GM11168 (cell line): ENCODE measurements around the gene GDF15.

Experiments
- in situ Hi-C: fragments of 300-500 bp; cut with MboI; formaldehyde crosslinking; loops from one replicate; pipeline ENCODE4 v1.12.0; 2022; ENCODE audit warnings: low sequenced_read_pairs; ENCODE audit not compliant: unreplicated experiment

The GDF15 gene

DNA sequence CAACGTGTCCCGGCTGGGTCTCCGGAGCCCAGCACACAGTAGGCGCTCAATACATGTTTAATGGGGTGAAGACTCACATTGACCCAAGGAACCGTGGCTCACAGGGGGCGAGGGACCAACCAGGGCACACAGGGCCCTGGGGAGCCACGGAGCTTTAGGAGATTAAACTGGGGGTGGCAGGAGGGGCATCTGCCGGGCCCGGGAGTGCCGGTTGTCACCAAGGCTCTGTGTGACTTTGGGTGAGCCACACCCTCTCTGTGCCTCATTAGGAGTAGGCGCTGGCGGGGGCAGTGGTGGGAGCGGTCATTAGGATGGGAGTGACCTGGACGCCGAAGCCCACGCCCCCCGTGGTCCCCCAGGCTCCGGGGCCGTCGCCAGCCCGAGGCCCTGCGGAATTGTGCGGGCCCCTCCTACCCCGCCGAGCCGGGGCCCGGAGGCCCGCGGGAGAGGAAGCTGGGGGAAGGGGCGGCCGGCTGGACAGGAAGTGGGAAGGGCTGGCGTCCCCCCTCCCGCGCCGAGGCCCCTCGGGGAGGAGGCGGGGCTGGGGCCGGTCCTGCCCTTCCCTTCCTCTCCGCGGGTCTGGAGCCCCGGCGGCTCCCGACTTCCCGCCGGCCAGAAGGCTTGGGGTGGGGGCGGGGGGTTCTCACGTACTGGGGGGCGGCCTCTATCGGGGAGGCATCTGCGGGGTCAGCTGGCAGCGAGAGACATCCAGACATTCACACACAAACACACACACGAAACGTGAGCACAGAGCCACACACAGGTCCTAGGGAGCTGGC, 31.5 kb downstream of the GDF15 start:
- in situ Hi-C loops = no loop called here

DNA sequence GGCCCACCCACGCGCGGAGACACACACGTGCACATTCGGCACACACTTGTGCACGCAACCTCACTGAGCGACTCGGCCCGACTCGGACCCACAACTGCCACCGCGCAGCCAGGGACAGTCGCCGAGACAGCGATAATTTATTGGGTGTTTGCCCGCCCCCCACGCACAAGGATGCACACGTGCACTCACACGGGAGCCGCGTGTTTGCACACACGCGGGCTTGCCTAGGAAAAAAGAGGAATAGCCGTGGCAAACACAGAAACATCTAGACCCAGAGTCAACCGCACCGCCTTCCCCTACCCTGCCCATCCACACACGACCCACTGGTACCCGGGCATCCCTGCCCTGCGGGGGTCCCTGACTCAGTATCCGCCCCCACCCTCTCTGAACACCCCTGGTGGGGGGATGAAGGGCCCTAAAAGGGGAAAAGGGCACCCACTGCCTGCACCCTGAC, 32.1 kb downstream of the GDF15 start:
- in situ Hi-C loops = no loop called here

DNA sequence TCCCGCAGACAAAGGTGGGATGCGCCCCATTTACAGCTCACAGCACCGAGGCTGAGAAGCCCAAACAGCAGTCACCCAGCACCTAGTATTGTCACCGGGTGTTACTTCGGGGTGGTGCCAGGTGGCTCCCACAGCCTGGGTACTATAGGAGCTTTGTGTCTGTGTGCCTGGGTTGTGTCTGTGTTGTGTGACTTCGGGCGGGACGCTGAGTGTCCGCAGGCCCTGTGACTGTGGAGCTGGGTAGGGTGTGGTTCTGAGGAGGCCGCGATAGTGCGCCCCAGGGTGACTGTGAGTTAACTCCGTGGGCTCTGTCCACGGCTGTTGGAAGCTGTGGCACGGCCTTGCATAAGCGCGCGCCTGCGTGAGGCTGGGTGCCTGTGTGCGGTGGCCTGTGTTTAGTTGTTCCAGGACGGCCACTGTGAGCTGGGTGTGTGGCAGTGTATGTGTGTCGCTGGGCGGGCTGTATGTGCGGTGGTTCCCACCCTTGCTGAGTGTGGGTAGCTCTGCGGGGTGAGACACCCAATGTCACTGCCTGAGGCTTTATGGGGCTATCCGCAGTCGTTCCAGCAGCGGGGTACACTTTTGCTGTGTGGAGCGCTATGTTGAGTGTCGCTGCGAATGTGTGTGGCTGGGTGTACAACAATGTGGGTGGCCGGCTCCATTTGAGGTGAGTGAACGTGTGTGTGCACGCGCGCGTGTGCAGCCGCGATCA, 32.7 kb downstream of the GDF15 start:
- in situ Hi-C loops = no loop called here

DNA sequence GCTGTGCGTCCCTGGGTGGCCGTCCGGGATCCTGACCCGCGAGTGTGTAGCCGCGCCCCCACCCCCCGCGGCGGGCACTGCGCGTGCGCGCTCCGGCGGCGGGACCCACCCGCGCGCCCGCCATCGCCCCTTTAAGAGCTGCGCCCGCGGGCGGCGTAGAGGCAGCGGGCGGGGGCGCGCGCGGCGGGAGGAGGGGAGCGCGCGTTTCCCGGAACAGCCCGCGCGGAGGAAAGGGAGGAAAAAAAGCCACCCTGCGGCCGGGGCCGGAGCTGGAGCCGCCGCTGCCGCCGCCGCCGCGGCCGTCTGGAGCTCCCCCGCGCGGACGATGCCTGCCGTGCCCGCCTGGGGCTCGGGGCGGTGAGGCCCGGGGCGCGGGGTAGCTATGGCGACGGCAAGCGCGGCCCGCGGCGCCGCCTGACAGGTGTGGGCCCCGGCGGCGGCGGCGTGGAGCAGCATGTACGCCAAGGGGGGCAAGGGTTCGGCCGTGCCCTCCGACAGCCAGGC, 33.3 kb downstream of the GDF15 start, which contains the start of gene SSBP4:
Gene SSBP4, plus strand, starts transcription at position 204 of the 504 bp plus-strand sequence. Its CDS starts 251 bp downstream, at position 455.
- in situ Hi-C loops = no loop called here

DNA sequence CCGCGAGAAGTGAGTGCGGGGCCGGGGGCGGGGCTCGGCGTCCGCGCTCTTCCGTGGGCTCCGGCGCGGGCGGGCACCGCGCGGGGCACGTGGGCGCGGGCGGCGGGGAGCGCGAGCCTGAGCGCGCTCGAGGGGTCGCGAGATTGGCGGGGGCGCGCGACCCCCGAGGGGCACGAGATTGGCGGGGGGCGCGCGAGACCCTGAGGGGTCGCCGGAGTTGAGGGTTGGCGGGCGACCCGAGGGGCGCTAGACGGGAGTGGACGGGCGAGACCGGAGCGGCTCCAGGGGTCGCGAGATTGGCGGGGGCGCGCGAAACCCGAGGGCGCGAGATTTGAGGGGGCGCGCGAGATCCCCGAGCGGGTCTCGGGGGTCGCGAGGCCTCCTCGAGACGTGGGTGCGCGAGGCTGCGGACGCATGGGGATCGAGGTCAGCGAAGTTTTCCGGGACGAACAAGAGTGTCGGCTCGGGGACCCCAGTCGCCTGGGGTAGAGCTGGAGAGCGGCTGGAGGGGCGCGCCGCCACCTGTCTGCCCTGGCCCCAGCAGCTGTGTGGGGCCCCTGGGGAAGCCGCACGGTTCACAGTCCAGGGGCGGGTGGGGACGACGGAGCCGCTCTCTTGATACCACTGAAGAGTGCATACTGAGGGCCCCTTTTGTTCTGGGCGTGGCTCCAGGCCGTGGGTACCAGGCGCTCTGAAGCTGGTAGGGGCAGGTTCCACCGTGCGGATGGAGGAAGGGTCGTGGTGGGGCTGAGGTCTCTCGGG, 33.9 kb downstream of the GDF15 start:
- in situ Hi-C loops = no loop called here

DNA sequence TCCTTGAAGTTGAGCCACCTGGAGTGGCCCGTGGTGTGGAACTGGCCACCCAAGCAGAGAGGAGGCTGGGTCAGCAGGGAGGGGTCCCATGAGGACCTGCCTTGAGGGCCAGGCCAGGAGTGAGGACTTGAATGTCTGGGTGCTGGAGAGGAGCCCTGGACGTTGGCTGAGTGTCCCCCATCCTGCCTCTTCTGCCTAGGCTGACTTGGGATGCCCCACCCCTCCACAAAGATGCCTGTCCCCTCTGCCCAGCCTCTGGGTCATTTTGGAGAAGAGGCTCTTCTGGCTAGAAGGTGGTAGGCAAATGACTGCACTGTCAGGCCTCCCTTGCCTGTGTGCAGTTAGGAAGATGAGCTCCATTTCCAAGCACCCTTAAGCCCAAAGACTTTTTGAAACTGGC, 35.0 kb downstream of the GDF15 start:
- in situ Hi-C loops = no loop called here

DNA sequence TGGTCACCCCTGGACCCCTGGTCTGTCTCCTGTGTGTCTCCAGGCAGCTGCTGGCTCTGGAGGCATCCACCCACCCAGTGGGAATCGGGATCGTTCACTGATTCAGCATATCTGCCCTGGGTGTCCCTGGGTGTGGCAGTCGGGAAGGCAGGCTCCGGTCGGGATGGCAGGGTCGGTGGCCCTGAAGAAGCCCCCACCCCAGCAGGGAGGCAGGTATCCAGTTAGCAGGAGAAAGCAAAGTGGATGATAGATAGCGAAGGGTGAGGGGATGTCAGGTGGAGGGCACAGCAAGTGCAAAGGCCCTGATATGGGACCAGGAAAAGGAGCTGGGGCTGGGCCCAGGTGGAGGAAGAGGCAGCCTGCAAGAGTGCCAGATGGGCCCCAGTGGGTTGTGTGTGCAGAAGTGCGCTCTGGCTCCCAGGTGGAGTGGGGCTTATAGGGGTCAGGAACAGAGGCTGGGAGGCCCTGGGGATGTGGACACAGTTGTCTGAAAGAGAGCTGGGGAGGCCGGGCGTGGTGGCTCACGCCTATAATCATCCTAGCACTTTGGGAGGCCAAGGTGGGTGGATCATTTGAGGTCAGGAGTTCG, 35.5 kb downstream of the GDF15 start:
- in situ Hi-C loops = no loop called here

DNA sequence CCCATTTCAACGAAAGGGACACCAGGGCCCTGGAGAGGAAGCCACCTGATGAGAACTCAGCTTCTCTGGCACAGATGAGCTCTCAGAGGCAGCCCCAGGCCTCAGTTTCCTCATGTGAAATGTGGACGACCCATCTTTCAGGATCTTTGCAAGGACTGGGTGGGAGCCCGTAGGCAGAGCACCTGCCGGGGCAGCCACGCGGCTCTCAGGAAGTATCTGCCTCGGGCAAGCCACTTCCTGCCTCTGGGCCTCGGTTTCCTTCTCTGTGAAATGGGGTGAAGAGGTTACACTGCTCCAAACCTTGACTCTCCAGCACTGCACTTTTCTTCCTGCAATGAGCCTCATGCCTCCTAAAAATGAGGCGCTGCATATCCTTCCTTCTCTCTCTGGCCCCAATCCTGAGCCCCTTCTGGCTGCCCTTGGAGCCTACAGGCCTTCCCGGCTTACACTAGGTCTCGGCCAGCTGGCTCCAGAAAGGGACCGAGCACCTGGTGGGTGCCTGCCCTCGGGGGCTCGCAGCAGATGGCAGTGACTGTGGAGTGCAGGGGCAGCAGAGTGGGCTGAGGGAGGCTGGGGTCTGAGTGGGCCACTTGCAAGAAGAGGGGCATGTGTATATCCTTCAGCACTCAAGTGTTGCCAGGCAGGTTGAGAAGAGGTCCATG, 36.7 kb downstream of the GDF15 start:
- in situ Hi-C loops = no loop called here

DNA sequence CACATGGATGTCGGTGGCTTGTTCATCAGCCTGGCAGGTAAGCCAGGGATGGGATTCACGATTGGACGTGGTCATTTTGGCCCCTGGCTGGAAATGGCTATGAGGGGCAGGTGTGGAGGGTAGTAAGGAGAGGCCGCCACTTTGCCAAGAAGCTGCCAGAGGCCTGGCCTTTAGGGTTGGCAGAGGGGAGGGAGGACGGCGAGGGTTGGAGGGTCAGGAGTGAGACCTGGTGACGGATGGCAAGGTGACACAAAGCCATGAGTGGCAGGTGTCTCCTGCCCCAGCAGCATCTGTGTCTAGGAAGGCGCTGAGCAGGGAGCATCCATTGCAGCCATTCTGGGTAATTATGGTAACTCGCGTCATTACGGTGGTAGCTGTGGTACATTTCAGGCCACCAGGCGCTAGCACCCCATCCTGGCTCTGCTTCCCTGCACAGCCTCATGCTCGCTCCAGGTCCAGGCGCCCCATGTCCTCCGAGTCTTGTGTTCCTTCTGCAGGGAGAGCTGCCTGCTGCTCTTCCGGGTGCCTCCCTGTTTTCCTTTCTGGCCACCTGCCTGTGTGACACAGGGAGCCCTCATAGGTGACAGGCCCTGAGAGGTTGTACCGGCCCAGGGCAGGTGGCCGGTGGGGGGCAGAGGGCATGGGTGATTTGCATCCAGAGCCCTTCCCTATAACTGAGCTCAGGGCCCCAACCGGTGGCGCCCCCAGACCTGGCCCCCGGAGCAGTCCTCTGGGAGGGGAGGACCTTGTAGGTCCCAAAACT, 37.5 kb downstream of the GDF15 start:
- in situ Hi-C loops = no loop called here

DNA sequence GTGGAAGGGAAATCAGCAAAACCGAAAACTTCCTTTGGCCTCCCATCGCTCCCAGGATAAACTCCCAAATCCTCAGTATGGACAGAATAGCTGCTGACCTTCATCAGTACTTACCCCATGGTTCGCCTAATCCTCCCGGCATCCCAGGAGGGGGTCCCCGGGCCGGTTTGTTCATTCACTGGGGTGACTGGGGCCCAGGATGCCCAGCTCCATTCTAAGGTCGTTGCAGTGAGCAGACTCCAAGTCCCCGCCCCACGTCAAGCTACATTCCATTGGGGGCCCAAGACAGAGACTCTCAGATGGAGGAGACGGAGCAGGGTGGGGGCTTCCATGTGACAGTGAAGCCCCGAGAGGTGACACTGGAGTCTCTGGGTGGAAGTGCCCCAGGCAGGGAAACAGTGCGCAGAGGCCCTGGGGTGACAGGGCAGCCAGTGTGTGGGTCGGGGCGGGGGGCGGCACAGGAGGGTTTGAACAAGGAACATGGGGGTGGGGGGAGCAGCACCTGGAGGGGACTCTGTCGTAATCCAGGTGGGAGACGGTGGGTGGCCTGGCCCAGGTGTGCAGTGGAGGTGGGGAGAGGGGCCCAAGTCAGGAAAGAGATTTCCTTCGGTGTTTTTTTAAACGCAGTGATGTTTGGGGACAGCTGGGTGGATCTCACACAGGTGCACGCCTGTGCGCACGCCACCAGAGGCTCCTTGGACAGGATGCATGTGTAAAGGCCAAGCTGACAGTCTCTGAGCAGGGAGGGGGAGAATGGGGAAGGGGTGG, 38.3 kb downstream of the GDF15 start:
- in situ Hi-C loops = no loop called here

DNA sequence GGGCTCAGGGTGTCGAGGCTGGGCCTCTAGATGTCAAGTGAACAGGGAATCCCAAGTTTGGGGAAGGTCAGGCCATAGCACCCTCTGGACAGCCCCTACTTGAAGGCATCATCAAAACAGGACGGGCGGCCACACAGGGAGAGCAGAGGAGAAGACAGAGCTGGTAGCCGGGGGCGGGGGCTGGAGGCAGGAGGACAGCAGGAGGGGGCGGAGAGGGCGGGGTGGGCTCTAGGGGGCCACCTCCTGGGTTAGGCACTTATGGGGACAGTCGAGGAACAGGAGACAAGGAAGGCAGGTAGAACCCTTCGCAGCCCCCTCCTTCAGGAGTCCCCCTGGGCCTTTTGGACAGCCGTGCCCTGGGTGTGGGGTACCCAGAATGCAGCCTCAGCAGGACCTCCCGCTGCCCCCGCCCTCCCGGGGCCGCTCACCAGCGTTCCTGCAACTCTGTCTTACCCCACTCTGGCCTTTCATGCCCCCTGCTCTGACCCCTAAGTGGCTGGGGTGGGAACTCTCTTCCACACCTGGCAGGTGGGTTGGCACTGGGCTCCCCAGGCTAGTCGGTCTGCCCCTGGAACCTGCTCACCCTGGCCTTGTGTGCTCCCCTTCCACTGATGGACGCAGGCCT, 39.0 kb downstream of the GDF15 start:
- in situ Hi-C loops = no loop called here

DNA sequence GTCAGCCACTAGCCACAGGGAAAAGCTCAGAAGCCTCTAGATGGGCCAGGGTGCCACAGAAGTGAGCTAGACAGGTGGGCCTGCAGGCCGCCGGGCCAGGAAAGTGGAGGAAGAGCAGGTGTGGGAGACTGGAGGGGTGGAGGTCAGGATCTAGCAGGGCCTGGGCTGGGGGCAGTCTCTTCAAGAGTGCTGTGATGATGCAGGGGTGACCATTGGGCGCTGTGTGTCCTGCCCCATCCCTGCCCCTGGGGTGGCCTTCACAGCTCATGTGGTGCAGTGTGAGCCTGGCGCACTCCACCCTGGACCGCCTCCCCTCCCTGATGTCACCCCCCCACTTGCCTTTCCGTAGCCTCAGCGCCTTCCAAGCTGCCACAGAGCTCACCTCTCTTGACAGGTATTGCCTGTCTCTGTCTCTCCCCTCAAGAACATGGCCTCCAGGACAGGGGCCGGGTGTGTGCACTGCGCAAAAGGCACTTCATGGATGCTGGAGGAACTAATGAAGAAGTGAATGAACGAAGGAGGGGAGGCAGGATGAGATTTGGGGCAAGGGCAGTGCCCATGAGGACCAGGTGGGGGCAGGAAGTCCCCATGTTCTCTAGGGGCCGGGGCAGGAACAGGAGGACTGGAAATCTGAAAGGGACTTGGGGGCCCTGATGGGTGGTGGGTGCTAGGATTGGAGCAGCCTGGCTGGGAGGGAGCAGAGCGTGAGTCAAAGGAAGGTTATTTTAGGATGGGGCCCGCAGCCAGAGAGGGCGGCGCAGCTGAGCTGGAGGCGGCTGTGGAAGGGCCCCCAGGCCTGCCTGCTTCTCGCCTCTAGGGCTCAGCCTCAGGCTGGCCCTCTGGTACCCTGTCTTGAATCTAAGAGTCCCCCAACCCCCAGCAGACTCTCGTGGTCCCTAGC, 39.8 kb downstream of the GDF15 start:
- in situ Hi-C loops = no loop called here

DNA sequence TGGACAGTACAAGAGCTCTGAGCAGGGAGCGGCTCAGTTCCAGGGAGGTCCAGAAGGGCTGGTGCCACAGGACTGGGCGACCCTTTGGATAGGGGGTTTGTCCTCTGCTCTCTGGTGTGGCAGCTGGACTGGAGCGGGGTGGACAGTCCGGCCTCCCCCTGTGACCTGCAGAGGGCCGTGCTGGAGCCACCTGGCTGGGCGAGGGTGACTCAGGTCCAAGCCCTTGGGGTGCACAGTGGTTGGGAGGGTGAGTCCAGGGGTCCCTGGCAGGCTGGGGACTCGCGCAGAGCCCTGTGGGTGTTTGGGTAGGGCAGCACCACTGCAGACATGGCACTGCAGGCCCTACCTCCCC, 40.4 kb downstream of the GDF15 start:
- in situ Hi-C loops = no loop called here

DNA sequence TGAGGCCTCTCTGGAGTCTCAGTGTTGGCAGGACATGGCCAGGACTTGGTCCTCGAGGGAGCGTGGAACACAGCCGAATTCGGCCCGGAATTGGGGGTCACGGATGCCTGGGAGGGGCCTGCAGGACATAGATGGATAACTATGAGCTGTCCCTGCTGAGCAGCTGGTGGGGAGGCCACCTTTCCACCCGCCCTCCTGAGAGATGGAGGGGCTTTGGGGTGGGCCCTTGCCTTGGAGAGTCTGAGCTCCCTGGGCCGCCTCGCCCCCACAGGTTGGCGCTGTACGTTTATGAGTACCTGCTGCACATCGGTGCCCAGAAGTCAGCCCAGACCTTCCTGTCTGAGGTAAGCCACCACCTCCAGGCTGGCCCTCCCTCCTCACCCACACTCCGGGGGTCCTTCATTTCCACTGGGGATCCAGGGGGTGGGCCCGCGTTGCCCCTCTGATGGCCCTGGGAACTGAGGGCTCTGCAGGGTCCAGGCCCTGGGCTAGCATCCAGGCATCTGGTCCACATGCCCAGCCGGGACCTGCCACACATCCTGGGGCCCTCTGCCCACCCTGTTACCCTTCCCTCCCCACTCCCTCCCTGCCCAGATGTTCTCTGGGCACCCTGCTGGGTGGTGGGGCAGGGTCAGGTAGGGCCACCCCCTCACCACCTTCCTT, 41.3 kb downstream of the GDF15 start:
- in situ Hi-C loops = no loop called here

DNA sequence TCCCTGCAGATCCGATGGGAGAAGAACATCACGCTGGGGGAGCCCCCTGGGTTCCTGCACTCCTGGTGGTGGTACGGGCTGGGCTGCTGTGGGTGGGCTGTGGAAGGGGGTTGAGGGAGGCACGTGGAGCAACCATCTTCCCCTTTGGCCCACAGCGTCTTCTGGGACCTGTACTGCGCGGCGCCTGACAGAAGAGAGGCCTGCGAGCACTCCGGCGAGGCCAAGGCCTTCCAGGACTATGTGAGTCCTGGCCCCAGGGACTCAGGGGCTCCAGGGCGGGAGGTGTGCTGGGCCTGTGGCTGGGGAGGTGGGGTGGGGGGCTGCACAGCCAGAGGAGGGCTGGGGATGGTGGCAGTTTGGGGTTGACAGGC, 41.8 kb downstream of the GDF15 start:
- in situ Hi-C loops = no loop called here

DNA sequence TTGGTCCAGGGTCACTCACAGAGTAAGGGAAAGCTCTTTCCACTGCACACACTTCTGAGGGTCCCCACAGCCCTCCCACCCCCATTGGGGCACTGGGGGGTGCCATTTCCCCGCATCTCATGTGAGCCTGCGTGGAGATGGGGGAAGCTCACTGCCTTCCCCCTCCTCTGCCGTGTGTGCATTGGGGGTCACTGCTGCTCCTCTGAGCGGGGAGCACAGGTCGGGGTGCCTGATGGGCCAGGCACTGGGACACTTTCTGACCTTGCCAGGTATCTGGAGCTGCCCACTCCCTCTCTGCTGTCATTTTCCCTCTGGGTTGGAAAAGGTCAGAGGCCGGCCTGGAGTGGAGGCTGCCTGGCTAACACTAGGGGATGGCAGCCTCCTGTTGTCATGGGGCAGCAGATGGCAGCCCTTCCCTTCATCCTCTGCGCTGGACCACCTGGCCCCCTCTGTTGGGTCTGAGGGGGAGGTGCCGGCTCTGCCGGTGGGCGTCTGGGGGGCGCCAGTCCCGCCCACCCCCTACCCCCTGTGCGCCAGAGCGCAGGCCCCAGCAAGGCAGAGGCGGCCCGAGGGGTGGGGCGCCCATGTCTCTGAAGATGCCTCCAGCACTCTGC, 42.3 kb downstream of the GDF15 start:
- in situ Hi-C loops = no loop called here
